C1 segment of cervical spinal cord (tissue), 14 donors: Measurements from ENCODE around the gene LRG1.
"Not testable (repeated sequence)": the region's sequence is repeated elsewhere in the genome, so short reads cannot be mapped to it uniquely, and the experiment has no call there.

Experiments used
- DNase-seq, 14 donors: peaks; one replicate each; lab custom pipeline; 2025; lab: John Stamatoyannopoulos, UW

The LRG1 gene

GRCh38 chr19:4550479-4551050 lies 10.7 kb upstream of the LRG1 start:
- no peak for DNase-seq

GRCh38 chr19:4550018-4550417 lies 10.2 kb upstream of the LRG1 start:
- no peak for DNase-seq

- no peak for DNase-seq
Observed at GRCh38 chr19:4548238-4548584, 8.4 kb upstream of the LRG1 start.

GRCh38 chr19:4547303-4548237 lies 7.7 kb upstream of the LRG1 start:
- DNase-seq = no peak

- DNase-seq = no peak
Observed at GRCh38 chr19:4543842-4544647, 4.2 kb upstream of the LRG1 start.

- no peak for DNase-seq
Observed at GRCh38 chr19:4542896-4543841, 3.3 kb upstream of the LRG1 start.

GRCh38 chr19:4541806-4542145 lies 1.9 kb upstream of the LRG1 start:
- not testable (repeated sequence) for DNase-seq

GRCh38 chr19:4541114-4541805 lies 1.4 kb upstream of the LRG1 start:
- DNase-seq = no peak

GRCh38 chr19:4539169-4539692 lies 605 bp downstream of the LRG1 start:
- DNase-seq = no peak

- DNase-seq = no peak
Observed at GRCh38 chr19:4538601-4538954, 1.3 kb downstream of the LRG1 start.

- no peak for DNase-seq
Observed at GRCh38 chr19:4537953-4538600, 1.8 kb downstream of the LRG1 start.

- no peak for DNase-seq
Observed at GRCh38 chr19:4536798-4537197, 3.0 kb downstream of the LRG1 start.

GRCh38 chr19:4534836-4535658 lies 4.8 kb downstream of the LRG1 start, which contains the start of gene PLIN5:
TSS of gene PLIN5 (minus strand) at chr19:4535224. CDS start at chr19:4534074, 1,150 bp downstream.
- DNase-seq = peak in 10 of 14 donors; percentile 23 to 72 (median 46)

GRCh38 chr19:4533835-4534424 lies 5.9 kb downstream of the LRG1 start:
- DNase-seq = no peak

- DNase-seq = no peak
Observed at GRCh38 chr19:4533334-4533733, 6.5 kb downstream of the LRG1 start.

- no peak for DNase-seq
Observed at GRCh38 chr19:4531562-4532165, 8.2 kb downstream of the LRG1 start.

- DNase-seq = no peak
Observed at GRCh38 chr19:4529924-4530522, 9.8 kb downstream of the LRG1 start.

- DNase-seq = no peak
Observed at GRCh38 chr19:4528843-4529242, 11.0 kb downstream of the LRG1 start.
